GM13976 (cell line): ENCODE measurements around the gene SMAD9.

Source experiments
- DNase-seq: peaks from one replicate; pipeline ENCODE4 v3.0.0; 2012; ENCODE audit warnings: low spot score
- CTCF ChIP-seq: IDR thresholded peaks from 2 replicates; pipeline ENCODE4 v1.5.1; 2012; ENCODE audit warnings: borderline replicate concordance, mild to moderate bottlenecking; ENCODE audit not compliant: insufficient read depth; ENCODE audit errors: extremely low read depth, missing control alignments, control extremely low read depth
- in situ Hi-C: fragments of 300-500 bp; cut with MboI; formaldehyde crosslinking; loops from one replicate; pipeline ENCODE4 v1.12.0; 2022; ENCODE audit warnings: low sequenced_read_pairs, mixed read lengths, inconsistent platforms; ENCODE audit not compliant: unreplicated experiment

The SMAD9 gene

GRCh38 chr13:36903925-36904595 is 16.0 kb downstream of the SMAD9 start:
- in situ Hi-C loops, result no loop called here
- no peak for DNase-seq
- TF ChIP-seq CTCF, result no peak

- in situ Hi-C loops, result no loop called here
- no peak for TF ChIP-seq CTCF
- DNase-seq, result no peak
Observed at GRCh38 chr13:36897054-36897616, 22.9 kb downstream of the SMAD9 start.

- no peak for DNase-seq
- TF ChIP-seq CTCF, result no peak
- in situ Hi-C loops, result no loop called here
Observed at GRCh38 chr13:36891752-36892151, 28.3 kb downstream of the SMAD9 start.

- in situ Hi-C loops, result no loop called here
Observed at GRCh38 chr13:36888645-36889044, 31.4 kb downstream of the SMAD9 start.

GRCh38 chr13:36887758-36888521 is 32.1 kb downstream of the SMAD9 start:
- DNase-seq, result no peak
- TF ChIP-seq CTCF, result no peak
- in situ Hi-C loops, result no loop called here

More at GRCh38 chr13:36888645-36889044, 31.4 kb downstream of the SMAD9 start:
- no peak for DNase-seq
- no peak for TF ChIP-seq CTCF

- DNase-seq, result no peak
Observed at GRCh38 chr13:36885901-36886300, 34.1 kb downstream of the SMAD9 start.

More at GRCh38 chr13:36885901-36886300, 34.1 kb downstream of the SMAD9 start:
- in situ Hi-C loops, result no loop called here
- no peak for TF ChIP-seq CTCF
